HUDEP-2 (cell line): ENCODE results near the gene ZNHIT1.
A peak's percentile ranks its signal among the peaks of the same experiment; 100 is the strongest.

ENCODE experiments used
- DNase-seq, 76 experiments: peaks; one replicate each; lab custom pipeline; 2025; ENCODE audit not compliant: unreplicated experiment in 76 of 76; lab: John Stamatoyannopoulos, UW

Gene ZNHIT1

DNA sequence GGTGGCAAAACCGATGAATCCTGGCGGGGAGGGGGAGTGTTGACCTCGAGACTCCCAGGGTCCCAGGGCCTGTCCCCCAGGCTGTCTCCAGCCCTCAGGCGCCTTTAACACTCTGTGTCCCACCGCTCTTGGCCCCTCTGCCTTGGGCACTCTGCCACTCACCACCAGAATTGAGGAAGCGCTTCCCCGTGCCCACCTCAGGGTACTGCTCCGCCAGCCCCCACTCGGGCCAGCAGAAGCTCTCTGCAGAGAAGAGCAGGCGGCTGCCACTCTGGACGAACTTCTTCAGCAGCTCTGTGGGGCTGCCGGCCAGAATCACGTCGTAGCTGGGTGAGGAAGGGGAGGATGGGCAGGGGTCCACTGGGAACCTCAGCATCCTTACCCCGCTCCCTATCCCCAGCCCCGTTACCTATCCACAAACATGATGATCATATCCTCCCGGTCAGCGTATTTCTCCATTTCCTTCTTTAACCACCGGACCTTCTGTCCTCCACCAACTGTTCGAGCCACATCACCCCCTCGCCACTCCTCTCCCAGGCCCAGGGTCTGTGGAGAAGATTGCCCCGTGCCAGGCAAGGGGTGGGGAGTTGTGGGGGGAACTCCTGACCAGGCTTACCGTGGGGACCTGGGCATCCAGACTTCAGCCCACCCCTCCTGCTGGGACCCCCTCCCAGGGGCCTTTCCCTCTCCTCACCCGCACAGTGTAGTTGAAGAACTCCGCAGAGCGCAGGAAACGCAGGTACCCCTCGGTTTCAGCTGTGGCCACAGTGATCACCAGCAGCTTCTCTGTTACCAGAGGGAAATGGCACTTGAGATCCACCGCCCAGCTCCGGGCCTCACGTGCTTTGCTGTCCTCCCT, 1.7 kb upstream of the ZNHIT1 start:
- peak in 7 of 76 experiments; percentile 5 to 26 (median 12) for DNase-seq

DNA sequence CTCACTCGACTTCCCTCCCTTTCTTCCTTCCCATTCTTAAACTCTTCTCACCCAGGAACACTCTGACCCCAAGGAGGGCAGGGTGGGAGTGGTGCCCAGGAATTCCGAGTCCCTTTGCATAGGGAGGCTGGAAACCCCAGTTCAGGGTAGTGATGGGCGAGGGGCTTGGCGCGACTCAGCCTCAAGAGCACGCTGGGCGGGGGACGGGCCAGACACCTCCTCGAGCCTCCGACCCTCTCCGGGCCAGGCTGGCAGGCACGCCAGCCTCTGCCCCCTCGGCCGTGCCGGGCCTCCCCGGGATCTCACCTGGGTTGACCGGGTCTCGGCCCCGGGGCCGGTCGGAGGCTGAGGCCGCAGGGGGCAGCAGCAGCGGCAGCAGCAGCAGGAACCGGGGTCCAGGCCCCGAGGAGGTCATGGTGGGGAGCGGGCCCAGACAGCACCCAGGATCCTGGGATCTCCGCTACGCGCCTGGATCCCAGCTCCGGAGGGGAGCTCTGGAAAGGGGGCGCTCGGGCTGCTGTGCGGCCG, 1.0 kb upstream of the ZNHIT1 start:
- peak in 9 of 76 experiments; percentile 12 to 85 (median 21) for DNase-seq

DNA sequence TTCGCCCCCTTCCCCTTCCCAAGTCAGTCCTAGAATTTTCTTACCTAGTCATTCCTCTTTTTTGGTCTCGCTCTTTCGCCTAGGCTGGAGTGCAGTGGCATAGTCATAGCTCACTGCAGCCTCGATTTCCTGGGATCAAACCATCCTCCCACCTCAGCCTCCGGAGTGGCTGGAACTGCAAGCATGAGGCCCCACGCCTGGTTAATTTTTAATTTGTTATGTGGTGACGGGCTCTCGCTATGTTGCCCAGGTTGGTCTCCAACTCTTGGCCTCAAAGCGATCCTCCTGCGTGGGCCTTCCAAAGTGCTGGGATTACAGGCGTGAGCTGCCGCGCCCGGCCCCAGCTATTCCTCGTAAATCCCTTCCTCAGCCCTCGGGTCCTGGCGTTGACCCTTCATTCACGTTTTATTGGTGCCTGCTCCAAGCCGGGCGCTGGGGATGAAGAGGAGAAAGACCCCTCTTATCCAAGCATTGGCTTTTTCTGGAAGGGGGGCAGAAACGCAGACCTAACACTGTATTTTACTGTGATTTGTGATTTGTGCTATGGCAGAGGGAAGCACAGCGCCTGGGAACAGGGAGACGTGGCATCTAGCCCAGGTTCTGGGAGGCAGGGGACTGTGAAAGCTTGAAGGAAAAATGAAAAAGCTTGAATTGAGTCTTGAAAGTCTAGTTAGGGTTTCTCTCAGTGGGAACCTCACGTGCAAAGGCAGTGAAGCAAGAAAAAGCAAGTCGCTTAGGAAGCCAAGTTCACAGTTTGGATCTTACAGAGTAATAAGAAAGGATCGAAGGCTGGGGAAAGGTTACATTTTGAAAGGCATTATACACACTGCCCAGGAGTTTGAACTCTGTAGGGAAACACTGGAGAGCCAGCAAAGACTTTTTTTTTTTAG, 516 bp downstream of the ZNHIT1 start:
- no peak for DNase-seq

DNA sequence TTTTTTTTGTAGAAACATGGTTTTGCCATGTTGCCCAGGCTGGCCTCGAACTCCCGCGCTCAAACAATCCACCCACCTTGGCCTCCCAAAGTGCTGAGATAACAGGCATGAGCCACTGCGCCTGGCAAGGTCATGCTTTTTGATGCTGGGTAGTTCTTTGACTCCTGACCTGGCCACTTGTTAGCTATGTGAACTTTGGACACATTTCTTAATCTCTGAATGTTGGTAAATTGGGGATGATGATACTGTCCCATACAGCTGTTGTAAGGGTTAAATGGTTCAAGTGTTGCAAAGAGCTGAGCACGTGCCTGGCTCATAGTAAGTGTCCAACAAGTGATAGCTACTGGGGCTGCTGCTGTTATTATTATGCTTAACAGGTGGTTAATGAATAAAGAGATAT, 2.3 kb downstream of the ZNHIT1 start:
- DNase-seq: no peak

DNA sequence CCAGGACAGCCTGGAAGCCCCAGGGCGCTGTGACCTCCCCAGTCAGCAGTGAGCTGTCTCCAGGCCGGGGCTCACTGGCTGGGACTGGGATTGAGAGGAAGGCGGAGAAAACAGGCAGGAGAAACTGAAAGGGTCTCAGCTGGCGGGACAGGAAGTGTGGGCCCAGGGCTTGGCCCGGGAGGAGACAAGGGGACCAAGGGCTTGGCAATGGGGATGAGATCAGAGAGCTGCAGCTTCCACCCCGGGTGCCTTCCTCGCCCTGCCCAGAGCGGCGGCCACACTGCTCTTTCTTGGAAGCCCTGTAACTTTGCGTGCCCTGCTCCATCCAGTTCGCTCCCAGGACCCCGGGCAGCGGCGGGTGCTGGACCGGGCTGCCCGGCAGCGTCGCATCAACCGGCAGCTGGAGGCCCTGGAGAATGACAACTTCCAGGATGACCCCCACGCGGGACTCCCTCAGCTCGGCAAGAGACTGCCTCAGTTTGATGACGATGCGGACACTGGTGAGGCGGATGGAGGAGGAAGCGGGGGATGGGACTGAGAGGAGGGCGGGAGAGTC, 4.4 kb downstream of the ZNHIT1 start:
- no peak for DNase-seq

DNA sequence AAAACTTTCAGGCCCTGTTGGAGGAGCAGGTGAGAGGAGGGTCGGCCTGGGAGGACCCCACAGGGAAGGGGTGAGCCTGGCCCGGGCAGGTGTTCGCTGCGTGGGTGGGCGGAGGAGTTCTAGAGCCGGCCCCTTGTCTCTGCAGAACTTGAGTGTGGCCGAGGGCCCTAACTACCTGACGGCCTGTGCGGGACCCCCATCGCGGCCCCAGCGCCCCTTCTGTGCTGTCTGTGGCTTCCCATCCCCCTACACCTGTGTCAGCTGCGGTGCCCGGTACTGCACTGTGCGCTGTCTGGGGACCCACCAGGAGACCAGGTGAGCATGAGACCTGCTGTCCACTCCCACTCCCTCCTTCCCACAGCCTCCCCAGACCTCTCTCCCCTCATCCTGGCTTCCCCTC, 5.6 kb downstream of the ZNHIT1 start:
- DNase-seq: no peak

DNA sequence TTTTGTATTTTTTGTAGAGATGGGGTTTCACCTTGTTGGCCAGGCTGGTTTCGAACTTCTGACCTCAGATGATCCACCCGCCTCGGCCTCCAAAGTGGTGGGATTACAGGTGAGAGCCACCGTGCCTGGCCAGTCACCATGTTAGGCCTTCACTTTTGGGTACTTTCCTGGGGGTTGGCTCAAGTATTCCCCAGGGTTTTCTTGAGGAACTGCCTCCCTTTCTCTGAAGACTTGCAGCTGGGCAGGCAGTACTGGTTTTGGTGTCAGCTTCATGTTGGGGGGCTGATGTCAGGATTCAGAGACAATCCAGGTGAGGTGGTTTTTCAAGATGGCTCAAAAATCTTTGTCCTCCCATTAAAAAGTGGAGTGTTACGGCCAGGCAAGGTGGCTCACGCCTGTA, 7.7 kb downstream of the ZNHIT1 start:
- DNase-seq: no peak

DNA sequence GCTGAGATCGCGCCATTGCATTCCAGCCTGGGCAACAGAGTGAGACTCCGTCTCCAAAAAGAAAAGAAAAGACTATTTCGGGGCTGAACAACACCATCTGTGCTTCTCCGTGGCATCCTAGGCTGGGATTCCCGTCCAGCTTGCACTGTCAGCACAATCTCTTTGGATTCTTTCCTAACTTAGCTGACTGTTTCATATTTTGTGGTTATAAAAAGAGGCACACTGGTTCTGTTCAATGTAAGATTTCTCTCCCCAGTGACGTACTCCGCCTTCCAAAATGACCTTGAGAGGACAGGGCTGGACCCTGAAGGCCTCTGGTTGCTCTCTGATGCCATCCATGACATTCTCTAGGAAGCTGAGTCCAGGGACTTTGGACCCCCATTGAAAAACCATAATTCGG, 8.8 kb downstream of the ZNHIT1 start:
- no peak for DNase-seq

DNA sequence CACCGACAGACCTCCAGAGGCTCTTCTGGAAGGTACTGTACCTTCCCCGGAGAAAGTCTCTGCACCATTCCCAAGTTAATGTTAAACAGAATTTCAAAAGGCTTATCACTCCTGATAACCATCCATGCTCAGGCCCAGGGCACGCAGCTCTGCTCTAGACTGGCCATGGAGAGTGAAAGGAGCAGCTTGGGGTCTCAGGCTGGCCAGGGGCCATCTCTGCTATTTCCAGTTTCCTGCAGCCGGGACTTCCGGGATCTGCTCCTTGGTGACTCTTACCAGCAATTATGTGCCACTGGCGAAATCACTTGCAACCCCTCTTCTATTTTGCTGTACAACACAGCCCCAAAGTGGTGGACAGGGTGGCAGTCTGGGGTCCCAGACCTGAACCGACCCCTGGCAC, 13.7 kb downstream of the ZNHIT1 start:
- DNase-seq: no peak

DNA sequence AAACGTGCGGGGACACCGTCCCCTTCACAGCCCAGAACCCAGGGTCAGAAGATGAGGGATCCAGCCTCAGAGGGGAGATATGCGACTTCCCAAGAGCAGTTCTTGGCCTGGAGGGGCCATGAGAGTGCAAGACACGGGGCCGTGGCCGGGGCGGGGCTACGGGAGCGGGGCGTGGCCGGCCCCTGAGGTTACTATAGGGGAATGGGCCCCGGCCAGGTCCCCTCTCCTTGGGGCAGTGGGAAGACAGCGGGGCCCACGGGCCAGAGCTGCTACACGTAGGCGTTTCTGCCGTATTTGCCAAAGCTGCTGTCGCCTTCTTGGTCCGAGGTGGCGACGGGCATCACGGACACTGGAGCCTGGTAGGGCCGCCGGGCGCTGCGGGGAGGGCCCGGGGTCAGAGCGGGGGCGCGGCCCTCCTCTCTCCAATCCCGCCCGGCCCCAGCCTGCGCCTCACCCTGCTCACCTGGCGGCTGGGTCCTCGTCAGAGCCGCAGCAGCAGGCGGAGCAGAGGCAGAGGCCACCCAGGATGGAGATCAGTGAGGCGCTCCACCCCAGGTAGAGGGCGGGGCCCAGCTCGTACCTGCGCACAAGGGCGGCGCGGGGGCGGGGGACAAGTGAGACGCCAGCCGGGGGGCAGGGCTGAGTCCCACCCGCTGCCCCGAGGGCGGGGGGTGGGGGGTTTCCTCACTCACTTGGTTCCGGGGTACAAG, 14.3 kb downstream of the ZNHIT1 start:
- DNase-seq: no peak

DNA sequence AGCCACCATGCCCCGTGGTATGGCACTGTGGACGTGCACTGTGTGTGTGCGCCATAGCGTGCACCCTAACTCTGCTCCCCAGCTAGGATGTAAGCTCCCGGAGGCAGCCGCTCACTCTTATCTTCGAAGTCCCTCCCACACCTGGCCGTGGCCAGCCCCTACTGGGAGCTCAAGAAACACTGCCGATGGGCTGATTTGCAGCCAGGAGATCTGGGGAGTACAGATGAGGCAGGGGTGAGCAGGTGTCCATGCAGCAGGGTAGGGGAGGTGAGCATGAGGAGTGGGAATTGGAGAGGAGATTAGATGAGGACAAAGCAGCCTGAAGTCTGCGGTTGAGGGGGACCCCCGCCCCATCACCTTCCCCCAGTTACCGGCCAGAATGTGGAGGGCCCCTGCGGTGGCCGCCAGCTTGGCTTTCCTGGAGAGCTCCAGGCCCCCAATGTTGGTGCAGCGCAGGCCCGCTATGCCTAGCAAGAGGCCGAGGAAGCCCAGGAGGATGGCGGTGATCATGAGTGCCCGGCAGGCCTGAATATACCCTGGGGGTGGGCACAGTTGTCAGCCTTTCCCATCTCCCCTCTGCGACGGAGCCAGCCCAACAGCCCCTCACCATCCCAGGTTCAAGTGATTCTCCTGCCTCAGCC, 16.1 kb downstream of the ZNHIT1 start:
- DNase-seq: peak in 3 of 76 experiments; percentile 19 to 33 (median 30)

DNA sequence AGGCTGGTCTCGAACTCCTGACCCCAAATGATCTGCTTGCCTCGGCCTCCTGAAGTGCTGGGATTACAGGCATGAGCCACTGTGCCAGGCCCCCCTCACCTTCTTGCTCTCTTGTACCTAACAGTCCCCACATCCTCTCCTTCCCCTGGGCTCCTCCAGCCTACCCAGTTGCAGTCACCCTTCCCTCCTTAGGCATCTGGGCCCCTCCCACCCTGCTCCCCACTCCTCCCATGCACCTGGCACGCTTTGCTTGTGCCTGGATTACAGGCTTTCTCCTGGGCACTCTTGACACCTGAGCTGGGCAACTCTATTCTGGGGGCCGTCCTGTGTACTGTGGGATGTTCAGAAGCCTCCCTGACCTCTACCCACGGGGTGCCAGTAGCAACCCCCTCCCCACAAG, 16.7 kb downstream of the ZNHIT1 start:
- no peak for DNase-seq

DNA sequence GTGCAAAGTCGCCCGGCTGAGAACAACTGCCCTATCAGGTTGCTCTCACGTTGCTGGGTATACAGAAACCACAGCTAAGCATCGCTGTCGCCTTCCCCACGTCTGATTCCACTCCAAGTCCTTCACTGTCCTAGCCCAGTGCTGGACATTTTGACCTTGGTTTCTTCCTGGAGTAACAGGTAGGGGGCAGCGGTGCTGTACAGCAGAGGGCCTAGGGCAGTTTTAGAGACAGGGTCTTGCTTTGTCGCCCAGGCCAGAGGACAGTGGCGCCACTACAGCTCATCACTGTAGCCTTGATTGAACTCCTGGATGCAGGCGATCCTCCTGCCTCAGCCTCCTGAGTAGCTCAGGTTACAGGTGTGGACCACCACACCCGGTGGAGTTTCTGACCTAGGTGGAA, 17.1 kb downstream of the ZNHIT1 start:
- peak in 21 of 76 experiments; percentile 4 to 43 (median 16) for DNase-seq

DNA sequence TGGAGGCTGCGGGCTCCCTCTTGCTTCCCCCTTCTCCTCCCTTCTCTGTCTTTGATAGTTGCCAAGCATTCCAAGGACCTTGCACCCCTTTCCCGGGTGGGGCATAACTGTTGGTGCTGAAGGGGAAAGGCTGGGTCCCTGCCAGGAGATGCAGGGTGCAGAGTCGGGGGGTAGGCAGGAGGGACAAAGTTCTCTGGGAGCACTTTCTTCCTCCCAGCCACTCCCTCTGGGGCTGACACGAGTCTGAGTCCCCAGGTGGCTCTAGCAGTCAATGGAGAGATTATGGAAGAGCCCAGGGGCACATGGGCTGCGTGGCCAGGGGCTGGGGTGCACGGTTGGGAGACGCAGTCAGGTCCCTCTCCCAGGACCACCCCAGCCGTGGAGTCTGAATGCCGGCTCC, 17.6 kb downstream of the ZNHIT1 start:
- DNase-seq: no peak

DNA sequence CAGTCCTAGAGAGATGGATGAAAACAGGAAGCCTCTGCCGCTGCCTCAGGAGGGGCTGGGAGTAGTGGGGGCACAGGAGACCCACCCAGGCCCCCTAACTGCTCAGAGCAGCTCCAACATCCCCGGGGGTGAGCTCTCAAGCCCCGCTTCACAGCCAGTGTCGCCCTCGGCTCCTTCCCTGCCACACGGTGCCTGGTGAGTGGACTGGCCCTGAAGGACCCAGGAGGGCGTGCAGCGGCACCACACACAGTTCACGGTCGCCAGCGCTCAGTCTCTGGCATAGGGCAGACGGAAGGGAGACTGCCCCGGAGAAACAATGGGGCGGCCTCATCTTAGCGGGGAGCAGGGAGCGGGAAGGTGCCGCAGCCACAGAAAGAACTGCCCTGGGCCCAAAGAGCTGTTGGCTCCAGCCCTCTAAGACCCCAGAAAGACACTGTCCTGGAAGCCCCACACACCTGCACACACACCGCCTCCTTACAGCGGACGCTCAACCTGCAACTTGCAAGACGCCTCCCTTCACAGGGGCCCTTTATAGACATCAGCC, 18.4 kb downstream of the ZNHIT1 start:
- no peak for DNase-seq

DNA sequence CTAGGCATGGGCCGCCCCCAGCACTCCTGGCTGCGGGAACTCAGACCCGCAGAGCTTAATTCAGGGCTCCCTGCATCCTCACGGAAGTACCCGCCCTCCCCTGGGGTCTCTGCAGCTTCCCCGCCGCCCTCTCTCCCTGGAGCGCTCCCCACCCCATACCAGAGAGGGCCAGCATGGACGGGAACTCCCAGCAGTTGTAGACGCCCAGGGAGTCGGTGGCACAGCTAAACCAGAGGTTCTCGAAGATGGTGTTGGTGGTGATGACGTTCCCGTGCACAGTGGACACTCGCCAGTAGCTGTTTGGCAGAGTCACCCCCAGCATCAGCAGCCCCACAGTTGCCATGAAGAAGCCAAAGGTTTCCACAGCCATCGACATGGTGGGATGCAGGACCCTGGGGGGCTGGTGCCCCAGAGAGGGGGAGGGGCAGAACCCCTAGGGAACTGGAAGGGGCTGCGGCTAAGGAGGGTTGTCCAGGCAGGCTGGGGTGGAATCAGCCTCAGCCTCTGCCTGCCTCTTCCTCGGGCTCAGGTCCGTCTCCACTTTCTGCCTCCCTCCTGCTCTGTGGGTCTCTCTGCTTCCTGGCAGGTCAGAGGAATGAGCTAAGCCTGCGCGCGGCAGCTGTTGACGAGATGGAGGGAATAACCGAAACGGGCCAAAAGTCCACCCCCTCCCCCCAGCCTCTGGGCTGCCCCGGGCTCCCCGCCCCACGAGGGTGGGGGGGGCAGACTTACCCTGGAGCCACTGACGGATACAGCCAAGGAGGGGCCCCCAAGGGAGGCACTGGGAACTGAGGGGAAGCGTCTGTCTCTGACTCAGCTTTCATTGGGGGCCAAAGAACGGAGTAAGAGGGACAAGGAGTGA, 19.5 kb downstream of the ZNHIT1 start, which contains the start of gene CLDN15:
Gene CLDN15 (minus strand): TSS at position 597 of the 862 bp plus-strand sequence. CDS start 221 bp downstream, at position 376.
- no peak for DNase-seq

DNA sequence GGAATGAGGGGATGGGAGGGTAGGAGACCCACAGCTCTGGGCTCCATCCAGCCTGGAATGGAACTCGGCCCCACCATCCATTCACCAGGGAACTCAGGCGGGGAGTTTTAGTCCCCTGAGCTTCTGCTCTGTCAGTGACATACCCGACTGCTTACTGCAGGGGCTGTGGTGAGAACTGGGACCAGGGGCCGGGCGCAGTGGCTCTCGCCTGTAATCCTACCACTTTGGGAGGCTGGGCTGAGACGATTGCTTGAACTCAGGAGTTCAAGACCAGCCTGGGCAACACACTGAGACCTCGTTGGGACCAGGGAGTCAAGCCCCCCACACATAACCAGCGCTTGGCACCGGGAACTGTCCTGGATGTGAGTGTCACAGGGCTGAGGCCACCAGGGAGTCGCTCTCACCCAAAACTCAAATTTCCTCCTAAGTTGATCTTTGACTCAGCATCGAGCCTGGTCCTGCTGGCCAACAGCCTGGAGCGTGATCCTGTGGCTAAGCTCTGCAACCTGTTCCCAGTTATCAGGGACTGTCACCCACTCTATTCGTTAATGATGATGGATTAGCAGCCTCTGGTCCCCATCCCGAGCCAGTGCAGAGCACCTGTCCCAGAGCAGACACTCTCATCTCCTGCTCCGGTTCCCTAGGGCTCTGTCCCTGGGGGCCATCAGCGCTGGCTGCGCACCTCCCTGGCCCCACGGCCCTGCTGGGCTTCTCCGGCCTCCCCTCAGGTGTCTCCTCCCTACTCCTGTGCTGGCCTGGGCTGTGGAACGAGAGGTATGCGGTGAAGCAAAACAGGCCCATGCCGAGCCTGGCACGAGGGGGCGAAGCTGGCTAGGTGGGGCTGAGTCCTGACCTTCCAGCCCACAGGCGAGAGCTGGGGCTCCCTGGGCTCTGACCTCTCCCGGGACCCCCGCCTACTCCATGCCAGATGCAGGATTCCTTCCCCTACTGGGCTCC, 20.5 kb downstream of the ZNHIT1 start:
- DNase-seq: no peak
